Measurements from ENCODE around the gene SMARCC2. TPM values are rescaled to one million over a fixed set of nuclear protein-coding genes. Genes with fewer than 3 reads are reported as not detected.
A peak's percentile ranks its signal among the peaks of the same experiment; 100 is the strongest.

The SMARCC2 gene
- total RNA-seq, 1 donor from 2014 or later: 207 TPM

GRCh38 chr12:56193025-56193578, 3.8 kb upstream of the SMARCC2 start:
- H3K36me3 Mint-ChIP-seq (ENCODE audit: insufficient read depth): peaks cover 2% of the 10 kb centered on the region
- TF ChIP-seq CTCF (IDR thresholded peaks at IDR 0.05; ENCODE audit: unreplicated experiment): peak; percentile 85
- H3K27ac Mint-ChIP-seq: peak overlapping the region; percentile 70
- H3K9me3 Mint-ChIP-seq (ENCODE audit: low read depth): no peaks in the 10 kb centered on the region
- peaks cover 7% of the 10 kb centered on the region for H3K4me1 Mint-ChIP-seq (ENCODE audit: low read depth)
- H3K27me3 Mint-ChIP-seq: no peaks in the 10 kb centered on the region
- peak overlapping the region; percentile 24 for H3K4me3 Mint-ChIP-seq (ENCODE audit: low read depth)
- DNase-seq (ENCODE audit: low spot score, unreplicated experiment): peak; percentile 39

- DNase-seq (ENCODE audit: low spot score, unreplicated experiment): no peak
- peaks cover 2% of the 10 kb centered on the region for H3K36me3 Mint-ChIP-seq (ENCODE audit: insufficient read depth)
- no peaks in the 10 kb centered on the region for H3K9me3 Mint-ChIP-seq (ENCODE audit: low read depth)
- H3K27me3 Mint-ChIP-seq: no peaks in the 10 kb centered on the region
- H3K27ac Mint-ChIP-seq: no peak overlapping the region
- peaks cover 12% of the 10 kb centered on the region for H3K4me1 Mint-ChIP-seq (ENCODE audit: low read depth)
- peak overlapping the region; percentile 24 for H3K4me3 Mint-ChIP-seq (ENCODE audit: low read depth)
- TF ChIP-seq CTCF (IDR thresholded peaks at IDR 0.05; ENCODE audit: unreplicated experiment): no peak
These were observed 3.3 kb upstream of the SMARCC2 start for GRCh38 chr12:56192582-56192981.

GRCh38 chr12:56190695-56191155, 1.4 kb upstream of the SMARCC2 start:
- Mint-ChIP-seq H3K36me3 (ENCODE audit: insufficient read depth) (peaks cover 7% of the 10 kb centered on the region), H3K27me3 (no peaks in the 10 kb centered on the region), H3K9me3 (ENCODE audit: low read depth) (no peaks in the 10 kb centered on the region), H3K4me3 (ENCODE audit: low read depth) (peak overlapping the region; percentile 97), H3K4me1 (ENCODE audit: low read depth) (peaks cover 17% of the 10 kb centered on the region), H3K27ac (peak overlapping the region; percentile 100)
- TF ChIP-seq CTCF (IDR thresholded peaks at IDR 0.05; ENCODE audit: unreplicated experiment): no peak
- no peak for DNase-seq (ENCODE audit: low spot score, unreplicated experiment)

GRCh38 chr12:56189918-56190694, 823 bp upstream of the SMARCC2 start:
- Mint-ChIP-seq H3K9me3 (ENCODE audit: low read depth) (no peaks in the 10 kb centered on the region), H3K27me3 (no peaks in the 10 kb centered on the region), H3K36me3 (ENCODE audit: insufficient read depth) (peaks cover 7% of the 10 kb centered on the region)

GRCh38 chr12:56188778-56189098, 545 bp downstream of the SMARCC2 start:
- Mint-ChIP-seq H3K27me3 (no peaks in the 10 kb centered on the region), H3K27ac (peak overlapping the region; percentile 96), H3K4me3 (ENCODE audit: low read depth) (peak overlapping the region; percentile 83), H3K9me3 (ENCODE audit: low read depth) (no peaks in the 10 kb centered on the region), H3K4me1 (ENCODE audit: low read depth) (peaks cover 17% of the 10 kb centered on the region), H3K36me3 (ENCODE audit: insufficient read depth) (peaks cover 9% of the 10 kb centered on the region)
- no peak for TF ChIP-seq CTCF (IDR thresholded peaks at IDR 0.05; ENCODE audit: unreplicated experiment)
- no peak for DNase-seq (ENCODE audit: low spot score, unreplicated experiment)

More at GRCh38 chr12:56189918-56190694, 823 bp upstream of the SMARCC2 start:
- H3K27ac Mint-ChIP-seq: peak overlapping the region; percentile 100
- H3K4me1 Mint-ChIP-seq (ENCODE audit: low read depth): peaks cover 17% of the 10 kb centered on the region
- DNase-seq (ENCODE audit: low spot score, unreplicated experiment): peak; percentile 95
- peak overlapping the region; percentile 97 for H3K4me3 Mint-ChIP-seq (ENCODE audit: low read depth)
- peak; percentile 19 for TF ChIP-seq CTCF (IDR thresholded peaks at IDR 0.05; ENCODE audit: unreplicated experiment)
